Measurements from ENCODE around the gene PTX4. TPM values are rescaled to one million over a fixed set of nuclear protein-coding genes. Genes with fewer than 3 reads are reported as not detected.

PTX4 gene
- total RNA-seq, 1 donor from 2014 or later, result not detected

DNA sequence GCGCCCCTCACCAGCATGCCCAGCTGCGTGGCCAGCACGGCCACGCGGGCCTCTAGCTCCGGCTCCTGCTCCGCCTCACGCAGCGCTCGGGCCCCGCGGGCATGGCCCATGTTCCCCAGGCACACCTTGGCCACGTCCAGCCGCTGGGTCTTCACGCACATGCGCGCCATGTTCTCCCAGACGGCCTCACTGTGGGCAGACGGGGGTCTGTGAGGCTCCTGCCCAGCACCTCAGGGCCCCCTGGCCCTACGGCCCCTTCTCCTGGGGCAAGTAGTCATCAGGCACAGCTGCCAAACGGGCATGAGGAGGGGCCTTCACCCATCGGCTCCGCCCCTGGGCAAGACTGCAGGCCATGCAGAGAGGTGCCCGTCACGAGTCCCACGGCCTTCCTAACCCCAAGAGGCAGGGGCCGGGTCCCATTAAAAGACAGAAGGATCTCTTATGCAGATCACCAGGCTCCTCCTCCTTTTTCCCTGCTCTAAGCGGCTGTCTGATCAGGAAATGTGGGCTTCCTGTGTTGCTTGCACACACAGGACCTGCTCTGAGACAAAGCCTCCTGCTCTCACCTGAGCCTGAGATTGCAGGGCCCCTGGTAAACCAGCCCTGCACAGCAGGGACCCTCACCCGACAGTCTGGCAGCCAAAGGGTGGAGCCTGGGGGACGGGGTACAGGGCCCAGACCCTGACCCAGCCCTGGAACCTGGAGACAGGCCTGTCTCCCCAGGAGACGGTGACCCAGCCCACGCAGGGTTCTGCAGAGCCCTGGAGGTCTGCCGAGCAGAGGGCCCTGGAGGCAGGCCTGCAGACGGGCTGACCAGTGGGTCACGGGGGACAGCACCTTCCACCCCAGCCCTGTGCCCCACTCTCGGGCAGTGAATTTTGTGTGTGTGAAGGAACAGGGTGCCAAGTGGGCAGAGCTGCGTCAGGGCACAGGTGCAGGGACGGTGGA lies 38.1 kb upstream of the PTX4 start:
- Histone ChIP-seq H3K4me3 (no peak overlapping the region), H3K27me3 (ENCODE audit: low read depth) (no peaks in the 10 kb centered on the region), H3K36me3 (peaks cover 27% of the 10 kb centered on the region), H3K4me1 (peaks cover 51% of the 10 kb centered on the region), H3K27ac (peak overlapping the region; percentile 59), H3K9me3 (no peaks in the 10 kb centered on the region)
- DNase-seq (no peak), ATAC-seq (no peak)
- TF ChIP-seq, protein P1, sequence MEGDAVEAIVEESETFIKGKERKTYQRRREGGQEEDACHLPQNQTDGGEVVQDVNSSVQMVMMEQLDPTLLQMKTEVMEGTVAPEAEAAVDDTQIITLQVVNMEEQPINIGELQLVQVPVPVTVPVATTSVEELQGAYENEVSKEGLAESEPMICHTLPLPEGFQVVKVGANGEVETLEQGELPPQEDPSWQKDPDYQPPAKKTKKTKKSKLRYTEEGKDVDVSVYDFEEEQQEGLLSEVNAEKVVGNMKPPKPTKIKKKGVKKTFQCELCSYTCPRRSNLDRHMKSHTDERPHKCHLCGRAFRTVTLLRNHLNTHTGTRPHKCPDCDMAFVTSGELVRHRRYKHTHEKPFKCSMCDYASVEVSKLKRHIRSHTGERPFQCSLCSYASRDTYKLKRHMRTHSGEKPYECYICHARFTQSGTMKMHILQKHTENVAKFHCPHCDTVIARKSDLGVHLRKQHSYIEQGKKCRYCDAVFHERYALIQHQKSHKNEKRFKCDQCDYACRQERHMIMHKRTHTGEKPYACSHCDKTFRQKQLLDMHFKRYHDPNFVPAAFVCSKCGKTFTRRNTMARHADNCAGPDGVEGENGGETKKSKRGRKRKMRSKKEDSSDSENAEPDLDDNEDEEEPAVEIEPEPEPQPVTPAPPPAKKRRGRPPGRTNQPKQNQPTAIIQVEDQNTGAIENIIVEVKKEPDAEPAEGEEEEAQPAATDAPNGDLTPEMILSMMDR (IDR thresholded peaks at IDR 0.05), result no peak
- intact Hi-C loops (cut with DNase I), result no loop called here

DNA sequence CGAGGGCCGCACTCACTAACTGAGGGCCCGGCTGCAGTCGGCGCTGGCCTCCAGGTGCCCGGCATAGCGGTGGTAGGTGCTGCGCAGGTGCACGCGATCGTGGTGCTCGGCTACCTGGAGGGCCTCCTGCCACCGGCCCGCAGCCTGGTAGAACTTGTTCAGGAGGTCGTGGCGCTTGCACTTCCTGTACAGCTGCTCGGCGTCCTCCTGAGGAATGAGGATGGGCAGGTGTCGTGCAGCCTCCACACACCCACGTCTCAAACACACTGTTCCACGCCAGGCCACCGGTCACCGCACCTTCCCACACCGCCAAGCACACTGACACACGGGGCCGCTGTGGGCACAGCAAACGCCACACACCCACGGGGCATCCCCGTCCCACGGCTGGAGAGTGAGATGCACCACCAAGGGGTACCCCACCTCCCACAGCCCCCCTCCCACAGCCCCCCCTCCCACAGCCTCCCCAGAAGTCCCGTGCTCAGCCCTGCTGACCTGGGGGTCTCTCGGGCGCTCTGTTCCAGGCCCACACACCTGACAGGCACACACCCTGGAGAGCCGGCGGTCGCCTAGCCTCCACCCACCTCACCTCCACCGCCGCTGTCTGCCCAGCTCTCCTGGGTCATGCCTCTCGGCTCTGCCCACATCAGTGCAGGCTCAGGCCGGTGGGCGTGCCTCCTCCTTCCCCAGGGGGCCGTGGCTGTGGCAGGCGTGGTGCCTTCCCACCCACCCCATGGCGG lies 37.3 kb upstream of the PTX4 start:
- Histone ChIP-seq H3K4me3 (no peak overlapping the region), H3K4me1 (peaks cover 43% of the 10 kb centered on the region), H3K27me3 (ENCODE audit: low read depth) (no peaks in the 10 kb centered on the region), H3K27ac (no peak overlapping the region), H3K9me3 (no peaks in the 10 kb centered on the region), H3K36me3 (peaks cover 31% of the 10 kb centered on the region)
- TF ChIP-seq, protein P1 (IDR thresholded peaks at IDR 0.05), result no peak
- no peak for ATAC-seq
- intact Hi-C loops (cut with DNase I), result no loop called here
- DNase-seq, result no peak

DNA sequence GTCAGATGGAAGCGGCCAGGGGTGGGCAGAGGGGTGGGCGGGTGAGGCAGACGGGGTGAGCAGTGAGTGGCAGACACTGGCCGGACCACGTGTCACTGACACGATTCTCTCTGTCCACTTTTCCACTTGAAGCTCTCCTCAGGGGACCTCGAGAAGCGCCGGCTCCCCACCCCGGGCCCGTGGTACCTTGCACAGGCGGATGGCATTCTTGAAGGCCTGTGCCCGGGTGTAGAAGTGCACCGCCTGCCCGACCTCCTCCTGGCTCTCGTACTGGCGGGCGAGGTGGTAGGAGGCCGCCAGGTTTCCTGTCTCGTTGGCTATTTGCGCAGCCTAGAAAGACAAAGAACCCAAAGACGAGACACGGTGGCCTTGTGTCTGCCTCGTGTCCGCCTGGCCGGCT lies 35.6 kb upstream of the PTX4 start:
- no peak for ATAC-seq
- H3K27me3 ChIP-seq (ENCODE audit: low read depth), result no peaks in the 10 kb centered on the region
- H3K36me3 ChIP-seq, result peaks cover 47% of the 10 kb centered on the region
- TF ChIP-seq, protein P1 (IDR thresholded peaks at IDR 0.05), result no peak
- no peak overlapping the region for H3K4me3 ChIP-seq
- H3K9me3 ChIP-seq, result no peaks in the 10 kb centered on the region
- intact Hi-C loops (cut with DNase I), result no loop called here
- DNase-seq, result no peak
- H3K4me1 ChIP-seq, result peaks cover 27% of the 10 kb centered on the region
- H3K27ac ChIP-seq, result no peak overlapping the region

DNA sequence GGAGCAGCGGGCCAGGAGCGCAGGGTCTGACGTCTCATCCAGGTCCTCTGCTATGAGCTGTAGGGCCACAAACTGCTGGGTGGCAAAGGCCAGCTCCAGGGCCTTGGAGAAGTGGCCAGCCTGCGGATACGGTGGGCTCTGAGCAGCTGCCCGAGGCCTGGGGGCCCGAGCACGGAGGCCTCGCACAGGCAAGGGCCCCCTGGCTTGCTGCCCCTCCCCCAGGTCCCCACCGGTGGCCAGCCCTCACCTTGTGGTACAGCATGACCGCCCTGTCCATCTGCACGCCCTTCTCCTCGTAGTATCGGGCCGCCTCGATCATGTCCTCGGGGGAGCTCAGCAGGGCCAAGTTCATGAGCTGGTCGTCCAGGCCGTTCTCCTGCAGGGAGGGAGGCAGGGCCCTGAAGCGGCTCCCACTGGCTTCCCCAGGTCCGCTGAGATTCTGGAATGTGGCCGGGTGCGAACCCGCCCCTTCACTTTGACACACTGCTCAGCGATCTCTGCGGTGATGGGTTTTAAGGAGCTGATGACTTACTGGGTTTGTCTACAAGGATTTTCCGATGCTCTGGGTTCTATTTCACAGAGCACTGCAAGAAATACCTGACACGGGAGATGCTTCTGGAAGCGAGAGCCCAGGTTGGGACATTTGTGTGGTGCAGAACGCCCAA lies 35.0 kb upstream of the PTX4 start:
- ATAC-seq (no peak), DNase-seq (no peak)
- no peaks in the 10 kb centered on the region for H3K27me3 ChIP-seq (ENCODE audit: low read depth)
- intact Hi-C loops (cut with DNase I), result no loop called here
- no peaks in the 10 kb centered on the region for H3K9me3 ChIP-seq
- TF ChIP-seq, protein P1 (IDR thresholded peaks at IDR 0.05), result no peak
- no peak overlapping the region for H3K4me3 ChIP-seq
- H3K36me3 ChIP-seq, result peaks cover 51% of the 10 kb centered on the region
- H3K4me1 ChIP-seq, result peaks cover 21% of the 10 kb centered on the region
- no peak overlapping the region for H3K27ac ChIP-seq

DNA sequence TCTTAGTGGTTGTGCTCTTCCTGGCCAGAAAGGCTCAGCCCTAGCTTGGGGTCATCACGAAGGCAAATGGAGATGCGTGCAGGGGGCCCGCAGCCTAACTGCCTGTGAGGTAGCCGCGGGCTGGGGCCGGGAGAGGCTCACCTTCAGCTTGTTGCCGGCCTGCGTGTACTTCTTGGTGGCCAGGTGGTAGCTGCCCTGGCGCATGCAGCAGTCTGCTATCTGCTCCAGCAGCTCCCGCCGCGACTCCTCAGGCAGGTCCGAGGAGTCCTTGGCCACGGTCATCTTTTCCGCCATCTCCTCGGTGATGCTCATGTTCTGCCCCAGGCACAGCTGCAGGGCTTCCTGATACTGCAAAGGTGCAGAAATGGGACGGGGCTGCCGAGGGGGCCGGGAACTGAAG lies 31.7 kb upstream of the PTX4 start:
- Histone ChIP-seq H3K4me3 (no peak overlapping the region), H3K36me3 (peaks cover 61% of the 10 kb centered on the region), H3K4me1 (no peaks in the 10 kb centered on the region), H3K9me3 (no peaks in the 10 kb centered on the region), H3K27me3 (ENCODE audit: low read depth) (no peaks in the 10 kb centered on the region), H3K27ac (no peak overlapping the region)
- TF ChIP-seq, protein P1 (IDR thresholded peaks at IDR 0.05), result no peak
- ATAC-seq (no peak), DNase-seq (no peak)
- intact Hi-C loops (cut with DNase I), result no loop called here

Data from lower lobe of right lung (tissue), 2 donors.